H1 (cell line): Measurements from ENCODE around the gene DNER. TPM values are rescaled to one million over a fixed set of nuclear protein-coding genes. Genes with fewer than 3 reads are reported as not detected.

ENCODE experiments used
- CTCF ChIA-PET: fragments of 300-600 bp; sonication (Branson Sonifier 250); formaldehyde crosslinking; loops from one replicate; lab custom pipeline; 2021; ENCODE audit not compliant: partially characterized antibody; lab: Charles Lee
- POLR2A ChIA-PET: fragments of 300-600 bp; sonication (Branson Sonifier 250); formaldehyde crosslinking; loops from one replicate; lab custom pipeline; 2021; ENCODE audit warnings: inconsistent platforms; ENCODE audit not compliant: partially characterized antibody; lab: Charles Lee
- DNase-seq, 2 experiments: peaks; one replicate each; pipeline versions ENCODE4 v3.0.0 to v3.0.0-alpha.2; 2010 to 2022; ENCODE audit warnings: low spot score in 2 of 2, low read depth in 1 of 2, mixed read lengths in 1 of 2
- FAIRE-seq: peaks from 2 replicates; lab custom pipeline; 2011; peaks lifted over from hg19 to GRCh38; lab: Jason Lieb, UNC
- H2AFZ ChIP-seq: 2 replicates; pipeline ENCODE4 v1.8.1; 2012; ENCODE audit warnings: low read length, inconsistent platforms
- H2AK5ac ChIP-seq: 2 replicates; pipeline ENCODE4 v1.6.1; 2013; ENCODE audit warnings: low read depth, low read length
- H2BK120ac ChIP-seq: replicated peaks from 2 replicates; pipeline ENCODE3; 2013; ENCODE audit warnings: low read depth, low read length, inconsistent platforms
- H2BK12ac ChIP-seq: 2 replicates; pipeline ENCODE4 v1.6.1; 2013; ENCODE audit warnings: low read depth, low read length
- H2BK15ac ChIP-seq: 2 replicates; pipeline ENCODE4 v1.6.1; 2013; ENCODE audit warnings: low read length
- H2BK20ac ChIP-seq: 2 replicates; pipeline ENCODE4 v1.6.1; 2013; ENCODE audit warnings: low read length
- H2BK5ac ChIP-seq: 2 replicates; pipeline ENCODE4 v1.6.1; 2013; ENCODE audit warnings: low read depth, low read length
- H3K14ac ChIP-seq: 2 replicates; pipeline ENCODE4 v1.6.1; 2013; ENCODE audit warnings: inconsistent platforms; ENCODE audit not compliant: insufficient read length
- H3K18ac ChIP-seq: 2 replicates; pipeline ENCODE4 v1.6.1; 2013; ENCODE audit warnings: low read length; ENCODE audit errors: extremely low read depth
- H3K23ac ChIP-seq: 2 replicates; pipeline ENCODE4 v1.6.1; 2013; ENCODE audit warnings: inconsistent platforms; ENCODE audit not compliant: insufficient read length
- H3K23me2 ChIP-seq: 2 replicates; pipeline ENCODE4 v1.6.1; 2013; ENCODE audit warnings: low read depth, low read length
- H3K27ac ChIP-seq: 2 replicates; pipeline ENCODE4 v1.6.1; 2011; ENCODE audit warnings: low read depth, low read length, inconsistent platforms
- H3K27me3 ChIP-seq, 4 experiments: replicated peaks in 1 of 4; 1 replicate in 1 of 4; 2 replicates in 3 of 4; pipeline versions ENCODE4 v1.6.1 to v1.8.1; 2011 to 2013; ENCODE audit warnings: low read length in 3 of 4, mild to moderate bottlenecking in 3 of 4, inconsistent platforms in 2 of 4, mixed read lengths in 2 of 4, moderate library complexity in 1 of 4; ENCODE audit not compliant: control insufficient read depth in 3 of 4, insufficient read depth in 3 of 4; ENCODE audit errors: extremely low read depth in 1 of 4
- H3K36me3 ChIP-seq, 4 experiments: 2 replicates each; pipeline versions ENCODE4 v1.6.1 to v1.8.1; 2011 to 2013; ENCODE audit warnings: mild to moderate bottlenecking in 4 of 4, low read length in 3 of 4, moderate library complexity in 2 of 4, control low read depth in 1 of 4, inconsistent platforms in 1 of 4; ENCODE audit not compliant: insufficient read depth in 4 of 4, control insufficient read depth in 2 of 4
- H3K4ac ChIP-seq: replicated peaks from 2 replicates; pipeline ENCODE3; 2013; ENCODE audit warnings: low read length, low read depth, mixed read lengths, inconsistent platforms; ENCODE audit not compliant: insufficient read length
- H3K4me1 ChIP-seq, 4 experiments: replicated peaks in 1 of 4; 1 replicate in 1 of 4; 2 replicates in 3 of 4; pipeline versions ENCODE4 v1.6.1 to v1.8.1; 2011 to 2013; ENCODE audit warnings: low read length in 3 of 4, inconsistent platforms in 2 of 4, mixed read lengths in 1 of 4; ENCODE audit not compliant: insufficient read depth in 4 of 4, control insufficient read depth in 3 of 4
- H3K4me2 ChIP-seq, 2 experiments: 2 replicates each; pipeline versions ENCODE4 v1.6.1 to v1.8.1; 2011 to 2013; ENCODE audit warnings: low read depth in 2 of 2, low read length in 2 of 2, control low read depth in 1 of 2, inconsistent platforms in 1 of 2, mild to moderate bottlenecking in 1 of 2; ENCODE audit not compliant: insufficient read depth in 1 of 2
- H3K4me3 ChIP-seq, 4 experiments: fragments of 200-600, 300-600 bp in 1 of 4; sonication (generic), shearing (Covaris generic), sonication (Bioruptor Twin) in 1 of 4; 2 replicates each; pipeline versions ENCODE4 v1.5.1 to v1.8.1; 2011 to 2016; ENCODE audit warnings: low read length in 4 of 4, low read depth in 3 of 4, control low read depth in 2 of 4, inconsistent platforms in 2 of 4, mild to moderate bottlenecking in 2 of 4, mixed read lengths in 1 of 4, moderate library complexity in 1 of 4; ENCODE audit not compliant: insufficient read depth in 2 of 4; ENCODE audit errors: extremely low read depth in 1 of 4
- H3K56ac ChIP-seq: replicated peaks from 2 replicates; pipeline ENCODE3; 2013; ENCODE audit warnings: low read depth, mild to moderate bottlenecking, mixed read lengths, low read length, inconsistent platforms; ENCODE audit not compliant: insufficient read length
- H3K79me1 ChIP-seq: 2 replicates; pipeline ENCODE4 v1.6.1; 2013; ENCODE audit warnings: low read depth, low read length, control low read depth
- H3K79me2 ChIP-seq, 2 experiments: 2 replicates each; pipeline versions ENCODE4 v1.6.1 to v1.8.1; 2012 to 2013; ENCODE audit warnings: low read length in 2 of 2, mild to moderate bottlenecking in 2 of 2, inconsistent platforms in 1 of 2; ENCODE audit not compliant: insufficient read depth in 2 of 2, control insufficient read depth in 1 of 2
- H3K9ac ChIP-seq, 4 experiments: replicated peaks in 1 of 4; 1 replicate in 1 of 4; 2 replicates in 3 of 4; pipeline versions ENCODE4 v1.6.1 to v1.8.1; 2011 to 2013; ENCODE audit warnings: low read depth in 3 of 4, low read length in 3 of 4, control low read depth in 2 of 4, mild to moderate bottlenecking in 2 of 4, moderate library complexity in 2 of 4, inconsistent platforms in 1 of 4; ENCODE audit errors: extremely low read depth in 1 of 4
- H3K9me3 ChIP-seq, 2 experiments: 2 replicates each; pipeline versions ENCODE4 v1.6.1 to v1.8.1; 2012 to 2013; ENCODE audit warnings: mild to moderate bottlenecking in 2 of 2, moderate library complexity in 2 of 2, control low read depth in 1 of 2, inconsistent platforms in 1 of 2, low read depth in 1 of 2, low read length in 1 of 2, mixed read lengths in 1 of 2; ENCODE audit not compliant: insufficient read depth in 2 of 2
- H4K20me1 ChIP-seq, 2 experiments: replicated peaks in 1 of 2; 2 replicates each; pipeline versions ENCODE3 to v1.8.1; 2011 to 2013; ENCODE audit warnings: inconsistent platforms in 2 of 2, low read length in 2 of 2, mild to moderate bottlenecking in 1 of 2; ENCODE audit not compliant: insufficient read depth in 2 of 2, control insufficient read depth in 1 of 2
- H4K5ac ChIP-seq: 2 replicates; pipeline ENCODE4 v1.6.1; 2013; ENCODE audit warnings: low read length, low read depth, mixed read lengths, inconsistent platforms; ENCODE audit not compliant: insufficient read length
- H4K8ac ChIP-seq: 2 replicates; pipeline ENCODE4 v1.8.0; 2013; ENCODE audit warnings: mild to moderate bottlenecking, moderate library complexity, low read length, inconsistent platforms; ENCODE audit not compliant: insufficient read depth; ENCODE audit errors: extremely low read depth
- H4K91ac ChIP-seq: replicated peaks from 2 replicates; pipeline ENCODE3; 2013; ENCODE audit warnings: low read length, mixed read lengths, inconsistent platforms; ENCODE audit not compliant: insufficient read length
- CBX8 ChIP-seq: fragments of 300-800, 300-1000 bp; sonication (generic); IDR thresholded peaks from 2 replicates; pipeline ENCODE4 v1.7.1; 2016; ENCODE audit warnings: low read depth, low read length, borderline replicate concordance
- CHD2 ChIP-seq: IDR thresholded peaks from 2 replicates; pipeline ENCODE4 v1.6.1; 2012; ENCODE audit warnings: low read length, improper control_type of control experiment
- EGR1 ChIP-seq: IDR thresholded peaks from 2 replicates; pipeline ENCODE4 v1.6.1; 2011; ENCODE audit warnings: low read depth, low read length, borderline replicate concordance
- MAFK ChIP-seq: IDR thresholded peaks from 2 replicates; pipeline ENCODE4 v1.6.1; 2012; ENCODE audit warnings: low read depth, mild to moderate bottlenecking, improper control_type of control experiment, low read length
- NANOG ChIP-seq: IDR thresholded peaks from 2 replicates; pipeline ENCODE4 v1.6.1; 2011; ENCODE audit warnings: low read length, low read depth, mild to moderate bottlenecking, inconsistent platforms; ENCODE audit not compliant: insufficient read depth, poor library complexity, severe bottlenecking
- RXRA ChIP-seq: IDR thresholded peaks from 2 replicates; pipeline ENCODE4 v1.6.1; 2011; ENCODE audit warnings: low read depth, mild to moderate bottlenecking, low read length, moderate library complexity; ENCODE audit not compliant: insufficient read depth
- SRF ChIP-seq: IDR thresholded peaks from 2 replicates; pipeline ENCODE4 v1.6.1; 2011; ENCODE audit warnings: mild to moderate bottlenecking, low read depth, low read length, moderate library complexity
- YY1 ChIP-seq: IDR thresholded peaks from 2 replicates; pipeline ENCODE4 v1.6.1; 2011; ENCODE audit warnings: low read depth, mild to moderate bottlenecking, low read length
- ZNF274 ChIP-seq: IDR thresholded peaks from 2 replicates; pipeline ENCODE4 v1.7.0; 2012; ENCODE audit warnings: low read length, borderline replicate concordance; ENCODE audit errors: extremely low read depth
- WGBS, 2 experiments: shearing (Covaris generic) in 1 of 2; methylation state at CpG; one replicate each; pipeline versions ENCODE4 v1.1.6 to v1.1.7; 2013 to 2015; ENCODE audit warnings: low lambda C conversion rate in 2 of 2, mixed read lengths in 2 of 2, inconsistent platforms in 1 of 2, low coverage in 1 of 2, missing lambda C conversion rate in 1 of 2; ENCODE audit not compliant: insufficient replicate concordance in 2 of 2, insufficient coverage in 1 of 2, insufficient read length in 1 of 2; ENCODE audit errors: extremely low coverage in 1 of 2, missing lambda C conversion rate in 1 of 2; 5-methylcytosine and 5-hydroxymethylcytosine counted together
- polyA plus RNA-seq, 7 experiments: library from polyadenylated mRNA; depleted of rRNA in 3 of 7; stranded (reverse) in 5 of 7; unstranded in 2 of 7; fragments of >200 nt in 5 of 7; fragments of 200-250 nt in 2 of 7; gene quantifications; 1 replicate in 5 of 7; 2 replicates in 1 of 7; 4 replicates in 1 of 7; pipeline versions ENCODE4 v1.2.1 to v1.2.3, GENCODE V29; 2011 to 2013; ENCODE audit warnings: missing spikeins in 2 of 7, mixed read lengths in 2 of 7
- total RNA-seq: library from RNA; stranded (reverse); fragmentation: NEBNext Ultra II Directional; extraction: Animal tissue kit (Norgen Biotek cat#: 25700); gene quantifications from 2 replicates; pipeline ENCODE4 v1.2.1, GENCODE V29; 2021
- TF ChIP-seq, protein P1 (sequence below): IDR thresholded peaks from 2 replicates; pipeline ENCODE4 v1.6.1; 2012; ENCODE audit warnings: low read length, inconsistent platforms

Gene DNER
- total and polyA plus RNA-seq, 2 of the 8 experiments (the other 6 are each of a cell fraction or from before 2014, with no cell fraction given), result 6.8 to 16.3 TPM

DNA sequence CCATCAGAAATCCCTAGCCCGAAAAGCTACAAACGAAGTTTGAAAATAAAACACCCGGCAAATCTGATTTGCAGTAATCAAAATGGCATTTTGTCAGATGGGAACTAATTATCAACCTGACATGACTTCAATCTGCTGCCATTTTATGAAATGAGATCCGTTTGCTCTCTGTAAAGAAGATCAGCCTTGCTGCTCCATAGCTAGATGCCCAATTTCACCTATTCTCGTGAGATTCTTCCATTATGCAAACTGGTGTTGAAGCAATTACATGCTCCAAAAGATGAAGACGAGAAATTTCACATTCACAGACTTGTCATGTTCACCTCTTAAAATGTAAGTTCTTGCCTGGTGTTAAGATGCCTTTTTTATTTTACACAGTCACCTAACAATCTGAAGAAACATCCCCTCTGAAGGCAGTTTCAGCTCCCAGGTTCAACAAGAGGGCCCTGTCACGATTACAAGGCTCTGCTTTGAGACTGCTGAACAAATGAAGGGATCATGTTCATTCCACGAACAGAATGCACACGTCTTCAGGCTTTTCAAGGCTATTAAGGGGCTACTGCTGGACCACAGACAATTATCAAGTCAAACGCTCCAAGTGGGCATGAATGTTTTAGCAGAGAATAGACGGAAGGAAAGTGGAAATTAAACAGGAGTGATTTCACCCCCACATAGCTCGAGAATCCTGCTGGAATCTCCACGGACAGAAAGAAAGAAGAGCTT lies 270.6 kb downstream of the DNER start:
- Histone ChIP-seq H3K4me3 (no peak overlapping the region), H2BK15ac (no peak overlapping the region), H3K79me1 (no peaks in the 10 kb centered on the region), H3K36me3 (no peaks in the 10 kb centered on the region; a peak in 1 of 8 replicates), H4K20me1 (no peaks in the 10 kb centered on the region), H4K8ac (no peak overlapping the region), H2BK20ac (no peak overlapping the region), H3K4ac (no peak overlapping the region), H2BK120ac (no peak overlapping the region), H3K4me1 (no peaks in the 10 kb centered on the region), H3K4me2 (no peak overlapping the region), H4K91ac (no peak overlapping the region), H3K9ac (no peak overlapping the region), H3K27ac (no peak overlapping the region), H3K27me3 (no peaks in the 10 kb centered on the region), H3K79me2 (no peaks in the 10 kb centered on the region), H2AFZ (no peak overlapping the region), H3K9me3 (no peaks in the 10 kb centered on the region), H2BK5ac (no peak overlapping the region), H3K18ac (no peak overlapping the region), H3K23ac (no peak overlapping the region), H2AK5ac (no peak overlapping the region), H3K14ac (no peak overlapping the region), H2BK12ac (no peak overlapping the region), H3K56ac (no peak overlapping the region), H4K5ac (no peak overlapping the region), H3K23me2 (no peaks in the 10 kb centered on the region)
- ChIA-PET CTCF (interaction anchor here (0.9 to 1.3 kb wide), 4 partner anchors 9 to 208 kb away, joined by 3 to 11 read pairs (median 4); no protein-coding TSS in a partner anchor), POLR2A (no interaction called here)
- no peak for TF ChIP-seq CBX8
- TF ChIP-seq, protein P1, sequence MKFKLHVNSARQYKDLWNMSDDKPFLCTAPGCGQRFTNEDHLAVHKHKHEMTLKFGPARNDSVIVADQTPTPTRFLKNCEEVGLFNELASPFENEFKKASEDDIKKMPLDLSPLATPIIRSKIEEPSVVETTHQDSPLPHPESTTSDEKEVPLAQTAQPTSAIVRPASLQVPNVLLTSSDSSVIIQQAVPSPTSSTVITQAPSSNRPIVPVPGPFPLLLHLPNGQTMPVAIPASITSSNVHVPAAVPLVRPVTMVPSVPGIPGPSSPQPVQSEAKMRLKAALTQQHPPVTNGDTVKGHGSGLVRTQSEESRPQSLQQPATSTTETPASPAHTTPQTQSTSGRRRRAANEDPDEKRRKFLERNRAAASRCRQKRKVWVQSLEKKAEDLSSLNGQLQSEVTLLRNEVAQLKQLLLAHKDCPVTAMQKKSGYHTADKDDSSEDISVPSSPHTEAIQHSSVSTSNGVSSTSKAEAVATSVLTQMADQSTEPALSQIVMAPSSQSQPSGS, result no peak
- TF ChIP-seq RXRA, result no peak
- TF ChIP-seq EGR1, result no peak
- no peak for TF ChIP-seq ZNF274
- no peak for TF ChIP-seq CHD2
- TF ChIP-seq YY1, result no peak
- no peak for TF ChIP-seq SRF
- TF ChIP-seq NANOG, result no peak
- no peak for TF ChIP-seq MAFK
- 82% methylated on average over 13 of the region's 13 CpGs; no CpG with 5 or more reads in 1 of the 2 experiments for WGBS, 2 experiments
- DNase-seq (no peak), FAIRE-seq (no peak)
